GM12892 (cell line): ENCODE results near the gene PSRC1.

Source experiments
- POLR2A ChIP-seq: IDR thresholded peaks from 2 replicates; pipeline ENCODE4 v1.6.1; 2011; ENCODE audit warnings: low read depth, low read length, control low read depth
- POLR2AphosphoS5 ChIP-seq: IDR thresholded peaks from 2 replicates; pipeline ENCODE4 v1.6.1; 2011; ENCODE audit warnings: low read depth, low read length, control low read depth

- TF ChIP-seq POLR2A (no peak), POLR2AphosphoS5 (no peak)
These were observed 27.8 kb downstream of the PSRC1 start for GRCh38 chr1:109255097-109255651.
